Measurements from ENCODE around the gene FOXRED2.

DNA sequence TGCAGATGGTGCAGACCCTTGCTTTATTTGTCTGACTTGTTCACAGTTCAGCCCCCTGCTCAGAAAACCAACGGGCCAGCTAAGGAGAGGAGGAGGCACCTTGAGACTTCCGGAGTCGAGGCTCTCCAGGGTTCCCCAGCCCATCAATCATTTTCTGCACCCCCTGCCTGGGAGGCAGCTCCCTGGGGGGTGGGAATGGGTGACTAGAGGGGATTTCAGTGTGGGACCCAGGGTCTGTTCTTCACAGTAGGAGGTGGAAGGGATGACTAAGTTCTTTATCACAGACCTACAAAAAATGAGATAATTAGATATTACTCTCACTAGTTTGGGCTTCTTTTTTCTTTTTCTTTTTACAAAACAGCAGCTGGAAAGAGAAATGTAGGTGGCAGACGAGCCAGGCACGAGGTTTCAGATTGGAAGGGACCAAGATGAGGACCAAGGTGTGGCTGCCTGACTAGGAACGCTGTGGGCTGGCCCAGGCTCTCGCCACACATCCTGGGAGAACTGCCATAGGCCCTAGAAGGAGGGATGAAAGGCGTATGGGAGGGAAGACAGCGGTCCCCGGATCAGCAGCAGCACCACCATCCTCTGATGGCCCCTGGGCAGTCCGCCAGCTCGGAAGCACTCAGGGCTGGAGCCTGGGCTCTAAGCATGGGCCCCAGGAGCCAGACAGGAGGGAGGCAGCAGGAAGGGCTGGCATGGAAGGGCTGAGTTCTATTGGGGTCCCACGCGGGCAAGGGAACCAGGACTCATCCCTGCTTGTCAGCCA lies 39.6 kb downstream of the FOXRED2 start:
- TF ChIP-seq POLR2A (IDR thresholded peaks at IDR 0.05; ENCODE audit: low read length) (no peak), GATA1 (IDR thresholded peaks at IDR 0.05; ENCODE audit: low read depth, low read length) (no peak)
